IMR-90 (cell line): ENCODE measurements around the gene CCL28.

ENCODE experiments used
- BHLHE40 ChIP-seq: fragments of 150-350 bp; IDR thresholded peaks from 2 replicates; pipeline ENCODE4 v1.6.1; 2016; ENCODE audit warnings: mild to moderate bottlenecking, low read depth, low read length
- MAFK ChIP-seq: IDR thresholded peaks from 2 replicates; pipeline ENCODE4 v1.6.1; 2012; ENCODE audit warnings: low read depth, low read length, improper control_type of control experiment
- NFE2L2 ChIP-seq: fragments of 150-350 bp; IDR thresholded peaks from 2 replicates; pipeline ENCODE4 v1.6.1; 2016; ENCODE audit warnings: low read depth, mild to moderate bottlenecking, low read length
- POLR2A ChIP-seq: IDR thresholded peaks from 2 replicates; pipeline ENCODE4 v1.6.1; 2012; ENCODE audit warnings: mild to moderate bottlenecking, low read depth, low read length
- RAD21 ChIP-seq: IDR thresholded peaks from 2 replicates; pipeline ENCODE4 v1.6.1; 2012; ENCODE audit warnings: low read length, improper control_type of control experiment
- RFX5 ChIP-seq: IDR thresholded peaks from 2 replicates; pipeline ENCODE4 v1.8.0; 2012; ENCODE audit warnings: low read depth, mild to moderate bottlenecking, low read length, moderate library complexity
- TF ChIP-seq, protein P1 (sequence below): conservative IDR thresholded peaks from 2 replicates; pipeline ENCODE4 v1.5.1; 2012; ENCODE audit warnings: mild to moderate bottlenecking, low read depth, low read length, improper control_type of control experiment

DNA sequence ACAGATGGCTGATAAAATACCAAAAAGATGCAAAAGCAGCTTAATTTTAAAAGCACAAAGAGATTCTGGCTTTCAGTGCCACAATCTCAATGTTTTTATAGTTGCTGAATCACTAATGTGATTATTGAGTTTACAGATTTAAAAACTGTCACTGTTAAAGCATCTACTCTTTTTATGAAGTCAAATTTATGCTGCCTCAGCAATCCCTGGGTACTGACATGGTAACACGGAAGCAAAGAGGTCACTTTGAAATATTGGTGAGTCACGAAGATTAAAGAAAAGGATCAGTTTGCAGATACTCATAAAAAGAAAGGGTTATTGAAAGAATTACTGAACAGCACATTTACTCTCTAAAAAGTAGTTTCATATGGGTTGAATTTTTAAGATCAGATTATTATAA lies 59.3 kb downstream of the CCL28 start:
- TF ChIP-seq, protein P1, sequence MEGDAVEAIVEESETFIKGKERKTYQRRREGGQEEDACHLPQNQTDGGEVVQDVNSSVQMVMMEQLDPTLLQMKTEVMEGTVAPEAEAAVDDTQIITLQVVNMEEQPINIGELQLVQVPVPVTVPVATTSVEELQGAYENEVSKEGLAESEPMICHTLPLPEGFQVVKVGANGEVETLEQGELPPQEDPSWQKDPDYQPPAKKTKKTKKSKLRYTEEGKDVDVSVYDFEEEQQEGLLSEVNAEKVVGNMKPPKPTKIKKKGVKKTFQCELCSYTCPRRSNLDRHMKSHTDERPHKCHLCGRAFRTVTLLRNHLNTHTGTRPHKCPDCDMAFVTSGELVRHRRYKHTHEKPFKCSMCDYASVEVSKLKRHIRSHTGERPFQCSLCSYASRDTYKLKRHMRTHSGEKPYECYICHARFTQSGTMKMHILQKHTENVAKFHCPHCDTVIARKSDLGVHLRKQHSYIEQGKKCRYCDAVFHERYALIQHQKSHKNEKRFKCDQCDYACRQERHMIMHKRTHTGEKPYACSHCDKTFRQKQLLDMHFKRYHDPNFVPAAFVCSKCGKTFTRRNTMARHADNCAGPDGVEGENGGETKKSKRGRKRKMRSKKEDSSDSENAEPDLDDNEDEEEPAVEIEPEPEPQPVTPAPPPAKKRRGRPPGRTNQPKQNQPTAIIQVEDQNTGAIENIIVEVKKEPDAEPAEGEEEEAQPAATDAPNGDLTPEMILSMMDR, result no peak
- no peak for TF ChIP-seq RAD21
- TF ChIP-seq POLR2A, result no peak
- TF ChIP-seq NFE2L2, result no peak
- TF ChIP-seq BHLHE40, result no peak
- peak; percentile 91 for TF ChIP-seq MAFK
- TF ChIP-seq RFX5, result no peak
